Smooth muscle cell (in vitro differentiated cells): ENCODE data around the gene RAB33A. TPM values are rescaled to one million over a fixed set of nuclear protein-coding genes. Genes with fewer than 3 reads are reported as not detected.

Experiments
- DNase-seq: peaks from one replicate; lab custom pipeline; 2025; ENCODE audit not compliant: unreplicated experiment; lab: John Stamatoyannopoulos, UW
- H2AFZ ChIP-seq: fragments of 200-600 bp; sonication (generic); 2 replicates; pipeline ENCODE4 v1.6.0; 2016; ENCODE audit warnings: antibody characterized with exemption, low read depth, mild to moderate bottlenecking
- H3F3A ChIP-seq: fragments of 200-600 bp; sonication (generic); 2 replicates; pipeline ENCODE4 v1.6.0; 2017; ENCODE audit warnings: antibody characterized with exemption, low read depth
- H3K27ac ChIP-seq: fragments of 200-600 bp; sonication (generic); 2 replicates; pipeline ENCODE4 v1.5.1; 2016; ENCODE audit warnings: low read depth, mild to moderate bottlenecking
- H3K27me3 ChIP-seq: fragments of 200-600 bp; sonication (generic); 2 replicates; pipeline ENCODE4 v1.6.1; 2016; ENCODE audit warnings: low read depth, mild to moderate bottlenecking
- H3K36me3 ChIP-seq: fragments of 200-600 bp; sonication (generic); 2 replicates; pipeline ENCODE4 v1.5.1; 2016; ENCODE audit warnings: low read depth
- H3K4me1 ChIP-seq: fragments of 200-600 bp; sonication (generic); 2 replicates; pipeline ENCODE4 v1.5.1; 2016; ENCODE audit warnings: low read depth
- H3K4me2 ChIP-seq: fragments of 200-600 bp; sonication (generic); 2 replicates; pipeline ENCODE4 v1.6.0; 2016; ENCODE audit warnings: mild to moderate bottlenecking
- H3K4me3 ChIP-seq: fragments of 200-600 bp; sonication (generic); 2 replicates; pipeline ENCODE4 v1.5.1; 2016; ENCODE audit warnings: mild to moderate bottlenecking
- H3K79me2 ChIP-seq: fragments of 200-600 bp; sonication (generic); 2 replicates; pipeline ENCODE4 v1.6.0; 2016; ENCODE audit warnings: low read depth, mild to moderate bottlenecking
- H3K9ac ChIP-seq: fragments of 200-600 bp; sonication (generic); 2 replicates; pipeline ENCODE4 v1.6.0; 2016; ENCODE audit warnings: low read depth
- H3K9me3 ChIP-seq: fragments of 200-600 bp; sonication (generic); replicated peaks from 2 replicates; pipeline ENCODE4 v1.5.1; 2016; ENCODE audit warnings: low read depth
- H4K20me1 ChIP-seq: fragments of 200-600 bp; sonication (generic); 2 replicates; pipeline ENCODE4 v1.6.0; 2016; ENCODE audit warnings: low read depth
- CTCF ChIP-seq: fragments of 200-600 bp; sonication (generic); IDR thresholded peaks from 2 replicates; pipeline ENCODE4 v1.5.1; 2017; ENCODE audit warnings: borderline replicate concordance, mild to moderate bottlenecking, antibody characterized with exemption; ENCODE audit not compliant: insufficient read depth, poor library complexity, severe bottlenecking
- WGBS: methylation state at CpG from one replicate; pipeline ENCODE4 v1.1.7; 2016; ENCODE audit warnings: low lambda C conversion rate; 5-methylcytosine and 5-hydroxymethylcytosine counted together
- polyA plus RNA-seq: library from polyadenylated mRNA; unstranded; fragments of >200 nt; fragmentation: Nextera tagmentation; extraction: Ambion mirVana; gene quantifications from 2 replicates; pipeline ENCODE4 v1.2.1, GENCODE V29; 2016
- total RNA-seq: library from RNA; depleted of rRNA; stranded (reverse); fragments of >200 nt; gene quantifications from 2 replicates; pipeline ENCODE4 v1.2.3, GENCODE V29; 2014

RAB33A gene
- total and polyA plus RNA-seq, 2 experiments from 2014 or later, result 0.58 to 2.6 TPM

- Histone ChIP-seq H3K79me2 (no peaks in the 10 kb centered on the region), H3K36me3 (no peaks in the 10 kb centered on the region), H3K4me3 (no peak overlapping the region), H4K20me1 (no peaks in the 10 kb centered on the region), H3K27me3 (no peaks in the 10 kb centered on the region), H3K27ac (no peak overlapping the region), H3K9ac (no peak overlapping the region), H3K9me3 (no peaks in the 10 kb centered on the region), H2AFZ (no peak overlapping the region), H3F3A (no peaks in the 10 kb centered on the region), H3K4me1 (no peaks in the 10 kb centered on the region), H3K4me2 (no peak overlapping the region)
- DNase-seq, result no peak
- 75% methylated on average over 7 of the region's 7 CpGs for WGBS
- TF ChIP-seq CTCF, result no peak
Measured at GRCh38 chrX:130196466-130196865, 24.7 kb downstream of the RAB33A start.

- H3K4me1 ChIP-seq, result no peaks in the 10 kb centered on the region
- no peaks in the 10 kb centered on the region for H3K27me3 ChIP-seq
- 74% methylated on average over 5 of the region's 5 CpGs for WGBS
- TF ChIP-seq CTCF, result no peak
- no peak overlapping the region for H3K9ac ChIP-seq
- no peaks in the 10 kb centered on the region for H3K36me3 ChIP-seq
- no peaks in the 10 kb centered on the region for H3K9me3 ChIP-seq
- no peaks in the 10 kb centered on the region for H3K79me2 ChIP-seq
- H2AFZ ChIP-seq, result no peak overlapping the region
- H3K4me3 ChIP-seq, result no peak overlapping the region
- no peaks in the 10 kb centered on the region for H3F3A ChIP-seq
- no peak overlapping the region for H3K4me2 ChIP-seq
- H3K27ac ChIP-seq, result no peak overlapping the region
- H4K20me1 ChIP-seq, result no peaks in the 10 kb centered on the region
- DNase-seq, result no peak
Measured at GRCh38 chrX:130197464-130197863, 25.7 kb downstream of the RAB33A start.

- H3K4me3 ChIP-seq, result no peak overlapping the region
- DNase-seq, result no peak
- no peaks in the 10 kb centered on the region for H3K4me1 ChIP-seq
- H3K36me3 ChIP-seq, result no peaks in the 10 kb centered on the region
- H2AFZ ChIP-seq, result no peak overlapping the region
- no peak overlapping the region for H3K9ac ChIP-seq
- no peaks in the 10 kb centered on the region for H3K79me2 ChIP-seq
- no peak overlapping the region for H3K27ac ChIP-seq
- H3K4me2 ChIP-seq, result no peak overlapping the region
- H3F3A ChIP-seq, result no peaks in the 10 kb centered on the region
- H3K9me3 ChIP-seq, result no peaks in the 10 kb centered on the region
- H4K20me1 ChIP-seq, result no peaks in the 10 kb centered on the region
- 13% methylated on average over 1 of the region's 1 CpG for WGBS
- H3K27me3 ChIP-seq, result no peaks in the 10 kb centered on the region
- TF ChIP-seq CTCF, result no peak
Measured at GRCh38 chrX:130204647-130205046, 32.9 kb downstream of the RAB33A start.

- WGBS, result 72% methylated on average over 4 of the region's 4 CpGs
- no peaks in the 10 kb centered on the region for H3K79me2 ChIP-seq
- H3F3A ChIP-seq, result no peaks in the 10 kb centered on the region
- no peaks in the 10 kb centered on the region for H3K4me1 ChIP-seq
- no peaks in the 10 kb centered on the region for H3K27me3 ChIP-seq
- H3K9me3 ChIP-seq, result no peaks in the 10 kb centered on the region
- H2AFZ ChIP-seq, result no peak overlapping the region
- H3K36me3 ChIP-seq, result no peaks in the 10 kb centered on the region
- TF ChIP-seq CTCF, result no peak
- DNase-seq, result no peak
- H3K27ac ChIP-seq, result no peak overlapping the region
- H4K20me1 ChIP-seq, result no peaks in the 10 kb centered on the region
- H3K4me3 ChIP-seq, result no peak overlapping the region
- no peak overlapping the region for H3K9ac ChIP-seq
- H3K4me2 ChIP-seq, result no peak overlapping the region
Measured at GRCh38 chrX:130211415-130212186, 39.8 kb downstream of the RAB33A start.
